HG03060 (cell line): ENCODE results near the gene RSPH10B2.
"Not testable (repeated sequence)": the region's sequence is repeated elsewhere in the genome, so short reads cannot be mapped to it uniquely, and the experiment has no call there.

ENCODE experiments used
- ATAC-seq: cut with Tn5 transposase; IDR thresholded peaks from one replicate; pipeline ENCODE4 v1.9.1; 2021; ENCODE audit warnings: low read depth, moderate number of reproducible peaks; ENCODE audit not compliant: unreplicated experiment

Gene RSPH10B2

GRCh38 chr7:6835521-6835920, 81.6 kb downstream of the RSPH10B2 start:
- ATAC-seq = not testable (repeated sequence)

GRCh38 chr7:6837081-6837480, 83.2 kb downstream of the RSPH10B2 start:
- ATAC-seq = not testable (repeated sequence)

- not testable (repeated sequence) for ATAC-seq
These were observed 88.5 kb downstream of the RSPH10B2 start for GRCh38 chr7:6842278-6842921.

- not testable (repeated sequence) for ATAC-seq
These were observed 89.2 kb downstream of the RSPH10B2 start for GRCh38 chr7:6843092-6843491.

GRCh38 chr7:6843654-6844053, 89.8 kb downstream of the RSPH10B2 start:
- not testable (repeated sequence) for ATAC-seq

- ATAC-seq = not testable (repeated sequence)
These were observed 92.1 kb downstream of the RSPH10B2 start for GRCh38 chr7:6845971-6846449.

GRCh38 chr7:6847751-6848150, 93.8 kb downstream of the RSPH10B2 start:
- ATAC-seq = not testable (repeated sequence)
